ENCODE data around the gene UGDH.

Gene UGDH

GRCh38 chr4:39450618-39451017 is 76.6 kb downstream of the UGDH start:
- DNase-seq = no peak
